BLaER1 (cell line): ENCODE measurements around the gene KCNJ10.

ENCODE experiments used
- H3K27ac ChIP-seq: shearing (Covaris generic); formaldehyde crosslinking; 2 replicates; pipeline ENCODE4 v1.8.1; 2022
- H3K27me3 ChIP-seq: shearing (Covaris generic); formaldehyde crosslinking; 2 replicates; pipeline ENCODE4 v1.8.1; 2022
- H3K36me3 ChIP-seq: shearing (Covaris generic); formaldehyde crosslinking; 2 replicates; pipeline ENCODE4 v1.8.1; 2022
- H3K4me1 ChIP-seq: shearing (Covaris generic); formaldehyde crosslinking; 2 replicates; pipeline ENCODE4 v1.8.1; 2022
- H3K4me2 ChIP-seq: shearing (Covaris generic); formaldehyde crosslinking; 2 replicates; pipeline ENCODE4 v1.8.1; 2022
- H3K4me3 ChIP-seq: shearing (Covaris generic); formaldehyde crosslinking; 2 replicates; pipeline ENCODE4 v1.8.1; 2022
- H3K9ac ChIP-seq: shearing (Covaris generic); formaldehyde crosslinking; 2 replicates; pipeline ENCODE4 v1.8.1; 2022
- H3K9me3 ChIP-seq: shearing (Covaris generic); formaldehyde crosslinking; 2 replicates; pipeline ENCODE4 v1.8.1; 2022
- H4K20me1 ChIP-seq: shearing (Covaris generic); formaldehyde crosslinking; 2 replicates; pipeline ENCODE4 v1.8.1; 2022
- Cebpa-rat ChIP-seq: shearing (Covaris generic); IDR thresholded peaks from 2 replicates; pipeline ENCODE4 v1.8.1; 2022

The KCNJ10 gene

DNA sequence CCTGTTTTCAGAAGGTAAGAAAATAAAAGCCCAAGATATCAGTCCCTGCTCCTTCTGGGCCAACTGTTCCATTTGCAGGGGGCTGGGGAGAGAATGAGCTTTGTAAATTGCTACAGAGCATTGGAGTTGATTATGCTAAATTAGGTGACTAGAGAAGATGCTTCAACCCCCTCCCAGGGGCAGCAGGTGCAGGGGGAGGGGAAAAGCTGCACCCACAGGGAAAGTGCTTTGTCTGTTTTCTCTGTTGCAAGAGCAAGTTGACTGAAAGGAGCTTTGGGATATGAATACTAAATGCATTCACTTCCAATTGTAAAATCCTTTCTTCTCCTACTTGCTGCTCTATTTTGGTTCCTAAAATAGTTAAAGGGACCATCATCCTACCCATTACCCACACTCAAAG is 21.6 kb downstream of the KCNJ10 start:
- Histone ChIP-seq H3K36me3 (no peaks in the 10 kb centered on the region), H3K4me1 (peaks cover 10% of the 10 kb centered on the region), H3K27me3 (no peaks in the 10 kb centered on the region), H3K4me2 (no peak overlapping the region), H3K9me3 (no peaks in the 10 kb centered on the region), H4K20me1 (no peaks in the 10 kb centered on the region), H3K9ac (no peak overlapping the region), H3K27ac (no peak overlapping the region), H3K4me3 (no peak overlapping the region)
- TF ChIP-seq Cebpa-rat: no peak

GRCh38 chr1:160047111-160047991 is 22.6 kb downstream of the KCNJ10 start:
- H3K9ac ChIP-seq: no peak overlapping the region
- H3K9me3 ChIP-seq: no peaks in the 10 kb centered on the region
- H4K20me1 ChIP-seq: no peaks in the 10 kb centered on the region
- no peak overlapping the region for H3K4me3 ChIP-seq
- H3K4me1 ChIP-seq: peaks cover 10% of the 10 kb centered on the region
- peak overlapping the region; percentile 26 for H3K4me2 ChIP-seq
- no peak overlapping the region for H3K27ac ChIP-seq
- no peaks in the 10 kb centered on the region for H3K27me3 ChIP-seq
- no peaks in the 10 kb centered on the region for H3K36me3 ChIP-seq
- no peak for TF ChIP-seq Cebpa-rat

DNA sequence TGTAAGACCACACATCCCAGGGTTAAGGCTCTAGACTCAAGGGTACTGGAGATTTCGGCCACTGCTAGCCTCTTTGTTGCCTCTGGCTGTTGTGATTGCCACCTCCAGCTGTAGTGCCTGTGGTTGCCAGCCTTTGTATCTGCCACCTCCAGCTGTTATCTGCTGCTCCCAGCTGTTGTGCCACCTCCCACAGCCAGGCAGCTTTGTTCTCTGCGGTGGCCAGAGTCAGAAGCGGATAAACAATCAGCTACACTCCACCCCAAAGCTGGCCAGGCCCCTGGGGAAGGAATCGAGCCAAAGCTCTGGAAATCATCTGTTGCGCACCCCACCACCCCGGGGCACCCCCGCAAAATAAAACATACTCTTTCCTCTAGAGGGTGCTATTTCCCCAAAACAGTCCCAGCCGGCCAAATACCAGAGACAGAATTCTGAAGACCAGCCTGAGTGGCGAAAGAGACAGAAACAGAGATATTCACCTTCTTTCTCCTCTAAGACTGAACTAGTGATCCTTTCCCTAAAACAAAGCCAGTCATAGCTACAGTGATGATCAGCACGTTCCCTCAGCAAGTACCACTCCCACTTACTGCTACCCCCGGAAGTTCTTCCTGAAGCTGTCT is 23.4 kb downstream of the KCNJ10 start:
- no peak overlapping the region for H3K9ac ChIP-seq
- H4K20me1 ChIP-seq: no peaks in the 10 kb centered on the region
- no peak overlapping the region for H3K4me3 ChIP-seq
- no peaks in the 10 kb centered on the region for H3K9me3 ChIP-seq
- H3K4me2 ChIP-seq: peak overlapping the region; percentile 26
- H3K27me3 ChIP-seq: no peaks in the 10 kb centered on the region
- H3K36me3 ChIP-seq: no peaks in the 10 kb centered on the region
- no peak for TF ChIP-seq Cebpa-rat
- H3K27ac ChIP-seq: no peak overlapping the region
- H3K4me1 ChIP-seq: peaks cover 10% of the 10 kb centered on the region

DNA sequence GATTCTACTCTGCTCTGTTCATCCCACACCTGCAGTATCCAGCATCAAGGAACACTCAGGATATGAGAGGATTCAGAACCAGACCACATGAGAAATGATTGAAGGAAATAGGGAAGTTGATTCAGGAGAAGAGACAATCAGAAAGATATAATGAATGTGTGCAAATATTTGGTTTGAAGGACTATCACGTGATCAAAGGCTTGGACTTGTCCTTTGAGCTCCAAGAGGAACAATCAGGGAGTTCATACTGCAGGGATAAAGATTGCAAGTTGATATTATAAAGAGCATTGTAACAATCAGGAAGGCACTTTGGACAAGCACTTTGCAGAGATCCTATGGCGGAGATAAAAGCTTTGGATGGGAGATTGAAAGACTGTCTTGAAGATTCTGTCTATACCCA is 24.3 kb downstream of the KCNJ10 start:
- no peak for TF ChIP-seq Cebpa-rat
- peaks cover 10% of the 10 kb centered on the region for H3K4me1 ChIP-seq
- H3K36me3 ChIP-seq: no peaks in the 10 kb centered on the region
- no peak overlapping the region for H3K27ac ChIP-seq
- no peak overlapping the region for H3K4me3 ChIP-seq
- no peaks in the 10 kb centered on the region for H3K9me3 ChIP-seq
- H3K9ac ChIP-seq: no peak overlapping the region
- no peaks in the 10 kb centered on the region for H3K27me3 ChIP-seq
- H3K4me2 ChIP-seq: no peak overlapping the region
- H4K20me1 ChIP-seq: no peaks in the 10 kb centered on the region

GRCh38 chr1:160043543-160043942 is 26.4 kb downstream of the KCNJ10 start:
- no peak for TF ChIP-seq Cebpa-rat
- Histone ChIP-seq H3K27ac (no peak overlapping the region), H3K4me3 (no peak overlapping the region), H3K4me1 (peaks cover 10% of the 10 kb centered on the region), H3K9me3 (no peaks in the 10 kb centered on the region), H3K4me2 (no peak overlapping the region), H3K36me3 (no peaks in the 10 kb centered on the region), H3K9ac (no peak overlapping the region), H3K27me3 (no peaks in the 10 kb centered on the region), H4K20me1 (no peaks in the 10 kb centered on the region)

DNA sequence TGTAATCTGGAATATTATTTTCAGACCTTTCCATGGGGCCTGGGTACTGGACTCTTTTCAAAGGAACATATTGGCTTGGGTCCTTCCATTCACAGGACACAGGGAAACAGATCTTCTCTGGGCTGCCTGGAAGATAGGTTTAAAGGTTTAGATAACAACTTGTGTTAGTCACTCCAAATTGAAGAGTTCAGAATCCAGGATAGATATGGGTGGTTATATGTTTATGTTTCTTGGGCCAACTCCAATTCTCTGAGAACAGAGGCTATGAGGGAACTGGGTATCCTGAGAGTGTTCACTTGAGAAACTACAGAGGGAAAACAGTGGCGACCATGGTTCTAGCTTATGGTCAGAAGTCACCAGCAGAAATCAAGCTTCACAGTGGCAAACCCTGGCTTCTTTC is 29.5 kb downstream of the KCNJ10 start:
- no peak overlapping the region for H3K27ac ChIP-seq
- no peak for TF ChIP-seq Cebpa-rat
- no peak overlapping the region for H3K4me2 ChIP-seq
- no peaks in the 10 kb centered on the region for H3K4me1 ChIP-seq
- H3K36me3 ChIP-seq: no peaks in the 10 kb centered on the region
- no peak overlapping the region for H3K4me3 ChIP-seq
- H3K9ac ChIP-seq: no peak overlapping the region
- H3K27me3 ChIP-seq: no peaks in the 10 kb centered on the region
- H3K9me3 ChIP-seq: no peaks in the 10 kb centered on the region
- no peaks in the 10 kb centered on the region for H4K20me1 ChIP-seq

DNA sequence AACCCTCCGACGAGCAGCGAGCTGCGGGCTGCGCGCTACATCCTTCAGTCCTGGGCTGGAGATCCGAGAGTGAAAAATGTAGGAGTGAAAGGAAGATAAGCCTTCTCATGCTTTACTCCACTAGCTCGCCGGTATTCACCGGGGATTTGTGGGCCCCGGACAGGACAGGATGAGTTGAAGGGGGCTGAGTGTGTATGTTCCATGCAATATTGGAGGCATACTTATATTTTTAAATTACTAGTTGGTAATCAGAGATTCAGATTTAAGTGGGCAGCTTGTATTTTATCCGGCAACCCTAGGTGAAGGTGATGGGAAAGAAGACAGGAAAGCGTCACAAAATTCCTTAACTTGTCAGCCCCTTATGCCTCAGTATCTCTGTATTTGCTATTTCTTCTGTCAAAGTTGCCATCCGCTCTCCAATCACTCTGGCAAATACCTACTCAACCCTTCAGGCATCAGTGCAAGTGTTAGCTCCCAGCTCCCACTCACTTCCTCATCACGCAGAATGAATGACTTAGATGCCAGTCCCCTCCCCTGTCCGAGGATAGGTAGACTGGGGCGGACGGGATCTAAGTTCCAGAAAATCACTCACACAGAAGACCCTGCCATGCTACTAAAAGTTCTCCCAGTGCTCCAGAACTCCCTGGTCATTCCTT is 37.7 kb downstream of the KCNJ10 start:
- H3K9ac ChIP-seq: peak overlapping the region; percentile 78
- H3K27ac ChIP-seq: peak overlapping the region; percentile 68
- peaks cover 14% of the 10 kb centered on the region; the same call in 1 of the 2 replicates for H4K20me1 ChIP-seq
- H3K4me1 ChIP-seq: peaks cover 34% of the 10 kb centered on the region
- TF ChIP-seq Cebpa-rat: no peak
- peak overlapping the region; percentile 81 for H3K4me3 ChIP-seq
- H3K27me3 ChIP-seq: no peaks in the 10 kb centered on the region; the same call in 1 of the 2 replicates
- no peaks in the 10 kb centered on the region for H3K36me3 ChIP-seq
- H3K9me3 ChIP-seq: no peaks in the 10 kb centered on the region
- H3K4me2 ChIP-seq: peak overlapping the region; percentile 93

DNA sequence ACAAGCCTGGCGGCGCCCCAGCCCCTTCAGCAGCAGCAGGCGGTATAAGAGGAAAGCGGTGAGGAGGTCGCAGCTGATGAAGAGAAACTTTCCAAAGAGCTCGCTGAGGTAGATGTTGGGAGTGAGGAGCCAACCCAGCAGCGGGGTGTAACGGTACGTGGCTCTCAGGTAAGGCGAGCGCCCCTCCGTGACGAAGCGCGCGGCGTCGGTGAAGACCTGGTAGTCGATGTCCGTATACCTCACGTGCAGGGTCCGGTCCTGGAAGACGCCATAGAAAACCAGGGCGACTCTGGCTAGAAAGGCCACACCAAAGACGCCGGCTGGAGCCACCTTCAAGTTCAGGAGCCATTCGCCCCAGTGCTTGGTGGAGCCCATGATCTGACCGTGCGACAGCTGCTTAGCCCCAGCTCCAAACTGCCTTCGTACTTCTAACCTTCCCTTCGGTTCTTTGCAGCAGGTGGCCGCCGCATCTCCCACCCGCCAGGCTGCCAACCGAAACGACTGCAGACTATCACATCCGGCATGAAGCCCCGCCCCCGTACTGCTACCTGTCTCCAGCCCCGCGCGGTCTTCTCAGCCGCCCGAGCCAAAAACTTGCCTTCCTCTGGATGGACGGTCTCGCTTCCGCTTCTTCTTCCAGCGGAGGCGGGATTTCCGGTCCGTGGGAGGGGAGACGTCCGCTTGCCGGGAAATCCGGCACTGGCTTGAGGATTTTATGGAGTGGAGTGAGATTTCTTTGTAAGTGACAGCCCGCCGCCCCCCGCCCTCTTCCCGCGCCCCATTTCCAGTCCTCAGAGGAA is 38.4 kb downstream of the KCNJ10 start, which contains the start of gene PIGM:
TSS of gene PIGM (minus strand) at position 626 of the 800 bp plus-strand sequence. CDS start at position 375, 251 bp downstream.
- no peaks in the 10 kb centered on the region; the same call in 1 of the 2 replicates for H3K27me3 ChIP-seq
- H3K36me3 ChIP-seq: no peaks in the 10 kb centered on the region
- peak within 1 kb of the TSS; percentile 81 for H3K4me3 ChIP-seq
- H3K9ac ChIP-seq: peak within 1 kb of the TSS; percentile 78
- H4K20me1 ChIP-seq: peaks cover 14% of the 10 kb centered on the region; the same call in 1 of the 2 replicates
- TF ChIP-seq Cebpa-rat: no peak
- H3K4me2 ChIP-seq: peak within 1 kb of the TSS; percentile 93
- H3K9me3 ChIP-seq: no peaks in the 10 kb centered on the region
- peak within 1 kb of the TSS; percentile 68 for H3K27ac ChIP-seq
- peaks cover 34% of the 10 kb centered on the region for H3K4me1 ChIP-seq
